ENCODE data around the gene SCMH1. TPM values are rescaled to one million over a fixed set of nuclear protein-coding genes. Genes with fewer than 3 reads are reported as not detected.

SCMH1 gene
- total RNA-seq, 1 experiment from 2014 or later = 55.9 TPM

- no peak overlapping the region for H3K4me3 Mint-ChIP-seq (ENCODE audit: unreplicated experiment)
- no peaks in the 10 kb centered on the region for H3K27me3 Mint-ChIP-seq (ENCODE audit: insufficient read depth, unreplicated experiment)
- H3K36me3 Mint-ChIP-seq (ENCODE audit: insufficient read depth, unreplicated experiment) = peaks cover 7% of the 10 kb centered on the region
- DNase-seq (ENCODE audit: unreplicated experiment) = peak; percentile 4
- BruUV-seq (replicated peaks) = no TSS peak
- no peaks in the 10 kb centered on the region for H3K9me3 Mint-ChIP-seq (ENCODE audit: unreplicated experiment)
- H3K4me1 Mint-ChIP-seq (ENCODE audit: insufficient read depth, unreplicated experiment) = peaks cover 16% of the 10 kb centered on the region
- ChIA-PET CTCF (interaction anchor here (0.6 to 0.7 kb wide), 2 partner anchors 20 to 227 kb away, joined by 3 read pairs; no protein-coding TSS in a partner anchor), POLR2A (interaction anchor here (0.6 to 1.3 kb wide), 2 partner anchors 9 to 11 kb away, joined by 3 read pairs; no protein-coding TSS in a partner anchor)
- intact Hi-C loops (cut with micrococcal nuclease) = no loop called here
- H3K27ac Mint-ChIP-seq (ENCODE audit: low read depth, unreplicated experiment) = peak overlapping the region; percentile 59
- no peak for TF ChIP-seq CTCF (IDR thresholded peaks at IDR 0.05; ENCODE audit: unreplicated experiment)
Observed at GRCh38 chr1:41175546-41175945, 66.6 kb downstream of the SCMH1 start.

- H3K4me3 Mint-ChIP-seq (ENCODE audit: unreplicated experiment) = no peak overlapping the region
- intact Hi-C loops (cut with micrococcal nuclease) = no loop called here
- no TSS peak for BruUV-seq (replicated peaks)
- H3K9me3 Mint-ChIP-seq (ENCODE audit: unreplicated experiment) = no peaks in the 10 kb centered on the region
- DNase-seq (ENCODE audit: unreplicated experiment) = peak; percentile 45
- peaks cover 17% of the 10 kb centered on the region for H3K4me1 Mint-ChIP-seq (ENCODE audit: insufficient read depth, unreplicated experiment)
- no peak for TF ChIP-seq CTCF (IDR thresholded peaks at IDR 0.05; ENCODE audit: unreplicated experiment)
- ChIA-PET POLR2A (no interaction called here), CTCF (no interaction called here)
- no peak overlapping the region for H3K27ac Mint-ChIP-seq (ENCODE audit: low read depth, unreplicated experiment)
- peaks cover 7% of the 10 kb centered on the region for H3K36me3 Mint-ChIP-seq (ENCODE audit: insufficient read depth, unreplicated experiment)
- H3K27me3 Mint-ChIP-seq (ENCODE audit: insufficient read depth, unreplicated experiment) = no peaks in the 10 kb centered on the region
Observed at GRCh38 chr1:41174170-41174569, 67.9 kb downstream of the SCMH1 start.

GRCh38 chr1:41173651-41174050, 68.5 kb downstream of the SCMH1 start:
- intact Hi-C loops (cut with micrococcal nuclease) = no loop called here
- Mint-ChIP-seq H3K4me3 (ENCODE audit: unreplicated experiment) (no peak overlapping the region), H3K36me3 (ENCODE audit: insufficient read depth, unreplicated experiment) (peaks cover 7% of the 10 kb centered on the region), H3K27me3 (ENCODE audit: insufficient read depth, unreplicated experiment) (no peaks in the 10 kb centered on the region), H3K4me1 (ENCODE audit: insufficient read depth, unreplicated experiment) (peaks cover 17% of the 10 kb centered on the region), H3K27ac (ENCODE audit: low read depth, unreplicated experiment) (no peak overlapping the region), H3K9me3 (ENCODE audit: unreplicated experiment) (no peaks in the 10 kb centered on the region)
- ChIA-PET POLR2A (interaction anchor here (0.6 kb wide), 1 partner anchor 1592 kb away, joined by 3 read pairs; no protein-coding TSS in a partner anchor), CTCF (interaction anchor here (0.9 kb wide), 1 partner anchor 22 kb away, joined by 4 read pairs; no protein-coding TSS in a partner anchor)
- BruUV-seq (replicated peaks) = no TSS peak
- no peak for TF ChIP-seq CTCF (IDR thresholded peaks at IDR 0.05; ENCODE audit: unreplicated experiment)
- DNase-seq (ENCODE audit: unreplicated experiment) = no peak

- H3K27ac Mint-ChIP-seq (ENCODE audit: low read depth, unreplicated experiment) = no peak overlapping the region
- peaks cover 6% of the 10 kb centered on the region for H3K9me3 Mint-ChIP-seq (ENCODE audit: unreplicated experiment)
- H3K4me1 Mint-ChIP-seq (ENCODE audit: insufficient read depth, unreplicated experiment) = peaks cover 17% of the 10 kb centered on the region
- peaks cover 7% of the 10 kb centered on the region for H3K36me3 Mint-ChIP-seq (ENCODE audit: insufficient read depth, unreplicated experiment)
- H3K4me3 Mint-ChIP-seq (ENCODE audit: unreplicated experiment) = no peak overlapping the region
- ChIA-PET POLR2A (no interaction called here), CTCF (no interaction called here)
- intact Hi-C loops (cut with micrococcal nuclease) = no loop called here
- DNase-seq (ENCODE audit: unreplicated experiment) = no peak
- TF ChIP-seq CTCF (IDR thresholded peaks at IDR 0.05; ENCODE audit: unreplicated experiment) = no peak
- no peaks in the 10 kb centered on the region for H3K27me3 Mint-ChIP-seq (ENCODE audit: insufficient read depth, unreplicated experiment)
- no TSS peak for BruUV-seq (replicated peaks)
Observed at GRCh38 chr1:41171266-41171874, 70.7 kb downstream of the SCMH1 start.
